Esophagus squamous epithelium (tissue), 5 donors: Measurements from ENCODE around the gene LHX1. TPM values are rescaled to one million over a fixed set of nuclear protein-coding genes. Genes with fewer than 3 reads are reported as not detected.

Experiments
- DNase-seq: peaks from one replicate; lab custom pipeline; 2025; lab: John Stamatoyannopoulos, UW
- H3K27ac ChIP-seq, 4 donors: fragments of 200-600 bp; sonication (generic); one replicate each; pipeline ENCODE4 v1.5.1; 2016 to 2019; ENCODE audit warnings: mild to moderate bottlenecking in 1 of 4
- H3K27me3 ChIP-seq, 4 donors: fragments of 200-600 bp; sonication (generic); 1 replicate in 3 of 4; 2 replicates in 1 of 4; pipeline versions ENCODE4 v1.5.1 to v1.6.0; 2017 to 2021; ENCODE audit warnings: antibody characterized with exemption in 1 of 4
- H3K36me3 ChIP-seq, 3 donors: fragments of 200-600 bp; sonication (generic); one replicate each; pipeline ENCODE4 v1.5.1; 2016 to 2019
- H3K4me1 ChIP-seq, 3 donors: fragments of 200-600 bp; sonication (generic); one replicate each; pipeline ENCODE4 v1.5.1; 2017 to 2019
- H3K4me3 ChIP-seq, 4 donors: fragments of 200-600 bp; sonication (generic); 1 replicate in 3 of 4; 2 replicates in 1 of 4; pipeline ENCODE4 v1.5.1; 2016 to 2019; ENCODE audit warnings: mild to moderate bottlenecking in 2 of 4, moderate library complexity in 1 of 4
- H3K9me3 ChIP-seq, 3 donors: fragments of 200-600 bp; sonication (generic); one replicate each; pipeline ENCODE4 v1.5.1; 2016 to 2019
- CTCF ChIP-seq, 6 experiments: fragments of 450-650 bp in 4 of 6; fragments of 200-600 bp in 2 of 6; sonication (generic) in 2 of 6; IDR thresholded peaks; one replicate each; pipeline ENCODE4 v1.5.1; 2016 to 2019; ENCODE audit warnings: antibody characterized with exemption in 6 of 6, mild to moderate bottlenecking in 4 of 6, moderate library complexity in 4 of 6
- POLR2A ChIP-seq, 4 donors: fragments of 450-650 bp; IDR thresholded peaks; one replicate each; pipeline ENCODE4 v1.6.1; 2017; ENCODE audit warnings: antibody characterized with exemption in 4 of 4, mild to moderate bottlenecking in 4 of 4, moderate library complexity in 3 of 4
- WGBS, 2 donors: methylation state at CpG; one replicate each; pipeline ENCODE4 v1.1.5; 2018; 5-methylcytosine and 5-hydroxymethylcytosine counted together
- intact Hi-C: fragments of 100-400 bp; cut with DNase I; formaldehyde crosslinking; loops from one replicate; pipeline ENCODE4 v1.15.0; 2022
- total RNA-seq, 4 donors: library from RNA; depleted of rRNA; stranded (reverse); fragments of >200 nt; gene quantifications; one replicate each; pipeline ENCODE4 v1.1.0, GENCODE V29; 2016
- donor health status: DM: yes; HTN: yes; CAD: no.

Gene LHX1
- total RNA-seq, 4 donors from 2014 or later, result not detected

GRCh38 chr17:36932383-36932693 is 4.9 kb upstream of the LHX1 start:
- DNase-seq, result no peak
- H3K27ac ChIP-seq, result no peak overlapping the region
- H3K36me3 ChIP-seq, result no peaks in the 10 kb centered on the region
- H3K4me3 ChIP-seq, result peak overlapping the region in 2 of 4 donors; percentile 13 to 52
- TF ChIP-seq POLR2A (IDR thresholded peaks at IDR 0.05), result no peak
- no peak for TF ChIP-seq CTCF (IDR thresholded peaks at IDR 0.05)
- H3K9me3 ChIP-seq, result no peaks in the 10 kb centered on the region
- intact Hi-C loops, result no loop called here
- peaks cover 58 to 66% (median 61%) of the 10 kb centered on the region in 3 donors for H3K4me1 ChIP-seq
- WGBS, 2 donors, result 5% methylated on average over 14 of the region's 16 CpGs
- H3K27me3 ChIP-seq, result peaks cover 27 to 100% (median 87%) of the 10 kb centered on the region in 4 donors

GRCh38 chr17:36932694-36933511 is 4.4 kb upstream of the LHX1 start:
- peaks cover 32 to 100% (median 90%) of the 10 kb centered on the region in 4 donors for H3K27me3 ChIP-seq
- no peak for DNase-seq
- peaks cover 64 to 71% (median 66%) of the 10 kb centered on the region in 3 donors for H3K4me1 ChIP-seq
- peak overlapping the region in 2 of 4 donors; percentile 13 to 52 for H3K4me3 ChIP-seq
- H3K27ac ChIP-seq, result no peak overlapping the region
- no peaks in the 10 kb centered on the region for H3K36me3 ChIP-seq
- H3K9me3 ChIP-seq, result no peaks in the 10 kb centered on the region
- TF ChIP-seq CTCF (IDR thresholded peaks at IDR 0.05) (no peak), POLR2A (IDR thresholded peaks at IDR 0.05) (no peak)
- WGBS, 2 donors, result 4 to 14% methylated on average over 20 to 27 of the region's 40 CpGs
- intact Hi-C loops, result no loop called here

- Histone ChIP-seq H3K4me3 (peak overlapping the region in 2 of 4 donors; percentile 10 to 32), H3K4me1 (peaks cover 71 to 75% (median 74%) of the 10 kb centered on the region in 3 donors), H3K27me3 (peaks cover 39 to 100% (median 92%) of the 10 kb centered on the region in 4 donors), H3K36me3 (no peaks in the 10 kb centered on the region), H3K27ac (no peak overlapping the region), H3K9me3 (no peaks in the 10 kb centered on the region)
- 12 to 17% methylated on average over 16 to 20 of the region's 23 CpGs for WGBS, 2 donors
- DNase-seq, result no peak
- TF ChIP-seq CTCF (IDR thresholded peaks at IDR 0.05) (no peak), POLR2A (IDR thresholded peaks at IDR 0.05) (no peak)
- intact Hi-C loops, result no loop called here
Observed at GRCh38 chr17:36933512-36934143, 3.6 kb upstream of the LHX1 start.

- TF ChIP-seq CTCF (IDR thresholded peaks at IDR 0.05), result no peak
- TF ChIP-seq POLR2A (IDR thresholded peaks at IDR 0.05), result no peak
- H3K27ac ChIP-seq, result no peak overlapping the region
- H3K27me3 ChIP-seq, result peaks cover 45 to 100% (median 91%) of the 10 kb centered on the region in 4 donors
- H3K4me1 ChIP-seq, result peaks cover 75 to 81% (median 78%) of the 10 kb centered on the region in 3 donors
- WGBS, 2 donors, result 0 to 4% methylated on average over 3 to 9 of the region's 26 CpGs
- H3K9me3 ChIP-seq, result no peaks in the 10 kb centered on the region
- intact Hi-C loops, result no loop called here
- H3K36me3 ChIP-seq, result no peaks in the 10 kb centered on the region
- no peak for DNase-seq
- peak overlapping the region in 2 of 4 donors; percentile 10 to 32 for H3K4me3 ChIP-seq
Observed at GRCh38 chr17:36934144-36934691, 3.1 kb upstream of the LHX1 start.
